GM10847 (cell line): Measurements from ENCODE around the gene FBXO15.

Experiments used
- POLR2A ChIP-seq: IDR thresholded peaks from 2 replicates; pipeline ENCODE4 v1.6.1; 2011; ENCODE audit not compliant: insufficient read length; ENCODE audit errors: extremely low read depth

FBXO15 gene

DNA sequence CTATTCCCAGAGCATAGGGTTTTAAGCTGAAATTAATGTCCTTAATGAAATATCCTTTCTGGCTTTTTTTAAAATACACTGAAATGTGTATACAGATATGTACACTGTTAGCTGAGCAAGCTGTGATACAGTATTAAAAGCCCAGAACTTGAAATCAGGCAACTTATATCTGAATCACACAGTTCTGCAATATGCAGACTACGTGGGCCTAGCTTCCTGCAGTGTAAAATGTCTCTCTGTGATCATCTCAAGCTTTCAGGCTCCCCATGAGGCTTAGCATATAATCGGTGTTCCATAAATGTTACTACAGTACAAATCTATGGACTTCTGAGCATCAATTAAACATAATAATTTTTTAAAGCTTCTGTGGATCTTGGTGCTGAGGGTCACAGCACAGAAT lies 8.2 kb downstream of the FBXO15 start:
- TF ChIP-seq POLR2A = no peak

DNA sequence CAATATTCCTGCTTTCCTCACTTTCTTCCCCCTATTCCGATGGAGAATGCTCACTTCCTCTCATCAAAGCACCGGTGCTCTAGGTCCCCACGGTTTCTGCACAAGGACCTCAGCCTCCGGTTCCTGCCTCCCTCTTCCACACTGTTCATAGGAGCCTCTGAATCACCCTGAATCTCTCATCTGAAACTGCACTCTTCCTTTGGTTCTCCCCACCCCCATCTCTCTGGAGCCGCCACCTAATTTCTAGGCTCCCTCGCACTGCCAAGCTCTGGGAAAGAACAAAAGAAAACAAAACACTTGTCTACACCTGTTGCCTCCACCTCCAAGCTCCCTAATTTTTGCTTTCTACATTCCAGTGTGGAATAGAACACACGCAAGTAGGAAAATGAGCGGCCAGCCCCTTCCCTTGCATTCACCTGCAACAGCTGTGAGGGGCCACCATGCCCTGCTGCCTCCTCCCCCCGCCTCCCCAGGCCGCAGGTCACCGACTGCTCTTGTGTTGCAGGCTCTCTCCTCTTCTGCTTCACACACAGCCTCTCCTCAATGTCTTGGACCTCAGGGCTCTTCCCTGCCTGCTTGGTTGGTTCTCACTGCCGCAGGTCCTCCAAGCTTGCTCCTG lies 9.6 kb downstream of the FBXO15 start:
- TF ChIP-seq POLR2A = no peak

DNA sequence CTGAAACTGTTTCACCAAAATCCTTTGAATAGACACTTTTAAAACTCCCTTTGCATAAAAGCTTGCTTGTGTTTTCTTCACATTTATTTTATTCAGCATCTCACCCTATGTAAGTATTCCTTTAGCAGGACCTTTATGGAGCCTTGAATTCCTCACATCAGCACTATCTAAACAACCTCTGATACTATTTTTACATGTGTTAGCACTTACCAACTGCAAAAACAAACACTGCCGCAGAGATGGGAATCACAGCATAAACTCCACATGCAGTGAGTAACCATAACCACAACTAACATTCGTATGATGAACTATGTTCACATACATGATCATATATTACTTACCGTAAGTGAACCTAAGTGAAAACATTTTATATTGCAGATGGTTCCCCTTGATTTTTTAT lies 15.4 kb downstream of the FBXO15 start:
- TF ChIP-seq POLR2A = no peak

DNA sequence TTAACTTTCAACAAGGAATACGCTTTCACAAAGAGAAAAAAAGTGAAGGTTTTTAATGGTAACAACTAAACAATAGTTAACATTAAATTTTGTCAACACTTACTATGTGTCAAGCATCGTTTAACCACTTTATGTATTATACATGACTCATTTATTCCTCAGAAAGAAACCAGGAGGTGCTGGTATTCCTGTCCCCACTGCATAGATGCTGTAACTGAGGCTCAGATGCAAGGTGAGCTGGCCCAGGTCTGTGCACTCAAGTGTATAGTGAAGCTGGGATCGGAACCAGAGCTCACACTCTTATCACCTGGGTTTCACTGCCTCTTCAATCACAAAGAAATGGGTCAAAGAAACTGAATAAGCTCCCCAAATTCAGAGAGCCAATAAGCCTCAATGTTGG lies 16.5 kb downstream of the FBXO15 start:
- TF ChIP-seq POLR2A = no peak

DNA sequence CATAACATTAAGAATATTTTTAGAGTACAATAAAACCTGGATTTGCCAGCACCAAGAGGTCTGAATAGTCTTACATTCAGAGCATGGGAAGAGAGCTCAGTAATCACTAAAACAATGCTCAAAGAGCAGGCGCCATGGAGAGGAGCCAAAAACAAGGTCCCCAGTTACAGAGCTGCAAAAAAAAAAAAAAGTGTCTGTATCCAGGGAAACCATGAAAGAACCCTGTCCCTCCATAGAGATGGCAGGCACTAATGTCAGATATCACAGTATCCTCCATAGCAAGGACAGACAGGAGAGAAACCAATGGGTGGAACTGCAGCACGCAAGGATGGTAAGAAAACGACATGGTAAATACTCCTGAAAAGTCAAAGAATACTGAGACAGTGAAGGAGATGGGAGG lies 19.5 kb downstream of the FBXO15 start:
- TF ChIP-seq POLR2A = no peak

DNA sequence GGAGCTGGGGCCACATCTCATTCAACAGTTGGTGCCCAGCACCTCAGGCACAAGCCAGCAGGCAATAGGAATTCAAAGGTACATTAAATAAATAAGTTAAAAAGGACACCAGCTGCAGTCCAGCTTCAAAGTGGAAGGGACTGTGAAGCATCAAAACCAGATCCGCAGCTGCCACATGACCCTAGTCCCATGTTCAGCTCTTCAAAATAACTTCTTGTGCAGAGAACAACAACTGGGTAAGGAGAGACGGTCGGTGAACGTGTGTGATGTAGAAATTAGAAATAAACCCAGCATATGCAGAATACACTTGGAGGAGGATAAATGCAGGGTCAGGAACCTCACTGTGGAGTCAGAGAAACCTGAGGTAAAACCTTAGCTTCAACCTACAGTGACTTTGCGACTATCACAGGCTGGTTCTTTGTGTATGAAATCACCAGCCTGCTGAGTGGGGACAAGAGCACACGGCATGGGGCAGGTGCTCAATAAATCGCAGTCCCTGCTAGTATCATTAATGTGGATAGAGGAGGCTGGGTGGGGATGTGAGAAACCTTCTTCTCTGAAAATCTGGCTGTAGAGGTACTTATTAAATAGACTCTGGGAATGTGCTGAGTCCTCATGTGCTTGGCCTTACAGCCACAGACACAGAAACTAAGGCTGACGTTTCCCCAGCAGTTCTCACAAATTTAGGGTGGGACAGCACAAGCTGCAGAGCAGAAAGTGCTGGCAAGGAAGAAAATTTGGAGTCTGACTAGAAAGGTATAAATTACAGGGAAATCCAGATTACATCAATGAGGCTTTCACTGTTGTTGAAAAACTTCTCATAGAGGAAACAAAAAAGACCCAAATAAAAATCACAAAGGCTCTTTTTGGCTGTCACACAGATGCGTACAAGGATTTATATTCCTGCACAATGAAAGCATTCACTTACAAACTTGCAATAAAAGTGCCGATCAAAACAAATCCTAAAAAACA lies 20.7 kb downstream of the FBXO15 start:
- no peak for TF ChIP-seq POLR2A

DNA sequence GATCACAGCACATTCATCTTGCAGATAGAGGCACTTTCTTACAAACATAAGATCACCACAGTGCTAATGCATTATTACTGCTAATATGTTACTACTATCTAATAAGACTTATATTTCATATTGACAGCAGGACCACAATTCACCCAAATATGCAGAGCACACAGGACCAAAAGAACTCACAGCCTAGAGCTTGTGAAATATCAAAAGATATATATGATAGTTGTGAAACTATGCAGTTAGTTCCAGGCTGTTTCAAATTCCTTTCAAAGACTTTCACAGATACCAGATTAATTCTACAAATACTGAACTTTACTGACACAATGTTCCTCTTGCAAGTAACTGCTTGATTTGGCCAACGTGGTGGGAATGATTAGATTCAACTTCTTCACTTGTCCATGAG lies 23.0 kb downstream of the FBXO15 start:
- TF ChIP-seq POLR2A = no peak

DNA sequence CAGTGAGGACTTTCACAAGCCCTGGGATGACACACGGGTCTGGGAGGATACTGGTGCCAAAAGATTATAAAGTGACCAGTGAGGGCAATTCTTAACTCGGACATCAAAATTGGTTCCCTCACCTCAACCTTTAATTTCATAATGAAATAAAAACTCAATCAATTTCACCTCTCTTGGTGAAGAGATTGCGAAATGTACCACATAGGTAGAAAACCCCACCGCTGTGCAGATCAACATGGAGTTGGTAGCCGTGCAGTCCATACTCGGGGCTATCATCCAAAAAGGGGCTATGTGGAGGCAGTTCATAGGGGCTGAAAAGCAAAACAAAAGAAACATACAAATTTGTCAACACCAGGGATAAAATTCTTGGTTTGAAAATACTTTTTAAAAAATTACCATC lies 24.4 kb downstream of the FBXO15 start:
- no peak for TF ChIP-seq POLR2A

DNA sequence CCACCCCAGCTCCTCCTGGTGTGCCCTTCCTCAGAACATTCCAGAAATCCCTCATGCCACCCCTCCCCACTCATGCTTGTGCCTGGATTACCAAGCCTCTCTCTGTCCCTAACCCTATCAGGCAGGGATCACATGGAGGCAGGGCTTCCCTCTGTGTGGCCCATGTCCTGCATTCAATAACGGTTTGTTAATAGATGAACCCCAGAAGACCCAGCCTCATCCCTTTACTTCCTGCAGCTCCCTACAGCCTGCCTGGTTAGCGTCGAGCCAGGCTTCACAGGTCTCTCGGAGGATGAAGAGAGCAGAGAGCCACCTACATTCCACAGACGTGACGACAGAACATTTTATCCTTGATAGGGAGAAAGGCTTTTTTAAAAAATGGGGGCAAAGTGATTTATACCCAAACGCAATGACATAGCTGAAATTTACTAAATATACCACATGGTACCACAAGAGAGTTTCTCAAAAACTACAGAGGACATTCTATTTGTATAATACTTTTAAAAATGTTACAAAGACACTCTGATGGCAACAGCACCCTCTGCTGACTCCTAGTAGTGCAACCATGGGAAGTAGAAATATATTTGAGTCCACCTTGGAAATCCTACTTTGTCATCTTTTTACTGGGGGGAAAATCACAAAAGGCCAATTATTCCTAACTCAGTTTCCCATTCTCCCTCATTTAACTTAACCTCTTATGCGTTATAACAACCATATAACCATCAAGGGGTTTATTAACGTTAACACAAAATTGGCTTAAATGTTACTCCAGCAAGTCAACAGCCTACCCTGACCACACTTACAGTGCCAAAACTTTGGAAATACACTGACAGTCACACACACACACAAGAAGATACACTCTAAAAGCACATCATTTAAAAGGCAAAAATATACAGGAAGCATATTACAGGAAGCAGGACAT lies 30.7 kb downstream of the FBXO15 start:
- no peak for TF ChIP-seq POLR2A

DNA sequence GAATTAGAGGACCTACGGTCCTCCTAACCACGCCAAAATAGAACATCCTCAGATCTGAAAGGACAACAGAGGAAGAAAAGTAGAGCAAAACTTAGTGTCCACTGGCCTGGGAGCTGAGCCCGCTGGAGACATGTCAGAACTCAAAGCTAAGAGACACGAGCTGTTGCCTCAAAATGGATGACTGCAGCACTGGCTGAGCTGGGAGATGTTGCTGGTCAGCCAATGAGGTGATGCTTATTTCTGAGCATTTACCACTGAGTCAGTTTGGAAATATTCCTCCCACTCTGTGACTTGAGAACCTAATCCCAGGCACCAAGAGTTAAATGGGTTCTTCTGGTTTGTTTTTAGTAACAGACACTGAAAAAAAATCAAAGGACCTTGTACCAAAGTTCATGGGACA lies 32.6 kb downstream of the FBXO15 start:
- no peak for TF ChIP-seq POLR2A

DNA sequence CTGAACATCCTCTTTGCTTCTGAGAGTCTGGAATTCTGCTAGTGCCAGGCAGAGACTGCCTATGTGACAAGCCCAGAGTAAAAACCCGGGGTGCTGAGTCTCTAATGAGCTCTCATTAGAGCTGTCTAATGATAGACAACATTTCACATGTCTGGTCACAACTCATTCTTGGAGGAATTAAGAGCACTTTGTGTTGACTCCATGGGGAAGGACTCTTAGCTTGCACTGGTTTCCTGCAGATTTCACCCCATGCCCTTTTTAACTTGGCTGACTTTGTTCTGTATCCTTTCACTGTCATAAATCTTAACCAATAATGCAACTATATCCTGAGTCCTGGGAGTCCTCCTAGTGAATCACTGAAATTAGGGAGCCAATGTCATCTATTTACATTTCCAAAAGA lies 33.5 kb downstream of the FBXO15 start:
- TF ChIP-seq POLR2A = no peak

DNA sequence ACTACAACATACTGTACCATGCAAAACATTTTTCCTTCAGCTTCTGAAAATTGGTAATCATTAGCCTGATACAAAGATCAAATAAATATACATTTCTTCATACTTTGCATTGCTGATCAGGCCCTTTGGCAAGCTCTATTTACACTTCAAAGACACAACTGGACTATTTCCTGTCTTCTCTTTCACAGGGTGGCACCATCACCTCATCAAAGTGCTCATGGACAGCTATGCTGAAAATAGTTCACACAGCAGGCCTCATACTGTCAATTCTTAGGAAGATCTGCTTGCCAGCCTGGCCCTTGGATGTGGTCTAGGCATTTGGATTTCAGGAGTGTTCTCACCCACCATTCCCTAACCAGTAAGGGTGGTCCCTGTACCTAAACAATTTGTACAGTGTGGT lies 33.9 kb downstream of the FBXO15 start:
- no peak for TF ChIP-seq POLR2A

DNA sequence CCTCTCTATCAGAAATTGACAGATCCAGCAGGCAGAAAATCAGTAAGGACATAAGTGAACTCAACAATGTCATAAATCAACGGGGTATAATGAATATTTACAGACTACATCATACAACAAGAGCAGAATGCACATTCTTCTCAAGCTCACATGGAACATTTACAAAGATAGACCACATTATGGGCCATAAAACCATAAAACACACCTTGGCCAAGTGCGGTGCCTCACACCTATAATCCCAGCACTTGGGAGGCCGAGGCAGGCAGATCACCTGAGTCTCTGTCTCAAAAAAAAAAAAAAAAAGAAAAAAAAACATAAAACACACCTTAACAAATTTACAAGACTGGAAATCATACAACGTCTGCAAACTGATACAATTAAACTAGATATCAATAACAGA lies 36.7 kb downstream of the FBXO15 start:
- TF ChIP-seq POLR2A = no peak

DNA sequence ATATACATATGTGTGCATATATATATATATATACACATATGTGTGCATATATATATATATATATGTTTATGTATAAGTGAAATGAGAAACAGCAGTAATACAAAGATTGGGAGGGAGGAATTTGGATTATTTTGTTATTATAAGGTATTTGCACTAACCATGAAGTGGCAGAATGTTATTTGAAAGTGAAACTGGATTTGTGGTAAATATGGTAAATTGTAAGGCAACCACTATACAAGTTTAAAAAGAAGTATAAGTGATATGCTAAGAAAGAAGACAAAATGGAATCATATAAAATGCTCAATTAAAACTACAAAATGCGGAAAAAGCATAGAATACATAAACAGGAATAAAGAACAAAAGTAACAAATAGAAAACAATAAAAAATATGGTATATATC lies 37.5 kb downstream of the FBXO15 start:
- TF ChIP-seq POLR2A = no peak

DNA sequence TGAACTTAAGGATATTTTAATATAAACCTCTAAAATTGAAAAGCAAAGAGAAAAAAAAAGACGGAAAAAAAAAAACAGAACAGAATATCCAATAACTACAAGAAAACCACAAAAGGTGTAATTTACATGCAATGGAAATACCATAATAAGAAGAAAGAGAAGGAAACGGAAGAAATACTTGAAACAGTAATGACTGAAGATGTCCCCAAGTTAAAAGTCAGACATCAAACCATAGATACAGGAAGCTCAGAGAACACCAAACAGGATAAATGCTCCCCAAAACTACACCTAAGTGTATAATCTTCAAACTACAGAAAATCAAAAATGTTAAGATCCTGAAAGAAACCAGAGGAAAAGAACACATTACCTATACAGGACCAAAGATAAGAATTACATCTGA lies 39.2 kb downstream of the FBXO15 start:
- TF ChIP-seq POLR2A = no peak

DNA sequence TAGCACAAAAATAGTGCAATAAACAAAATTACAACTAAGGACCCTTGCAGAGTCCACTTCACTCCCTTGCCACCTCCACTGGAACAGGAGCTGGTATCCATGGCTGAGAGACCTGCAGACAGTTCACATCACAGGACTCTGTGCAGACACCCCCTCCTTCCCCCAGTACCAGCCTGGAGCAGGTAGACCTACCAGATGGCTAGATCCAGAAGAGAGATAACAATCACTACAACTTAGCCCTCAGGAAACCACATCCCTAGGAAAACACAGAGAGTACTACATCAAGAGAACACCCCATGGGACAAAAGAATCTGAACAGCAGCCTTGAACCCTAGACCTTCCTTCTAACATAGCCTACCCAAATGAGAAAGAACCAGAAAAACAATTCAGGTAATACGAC lies 49.8 kb downstream of the FBXO15 start:
- no peak for TF ChIP-seq POLR2A

DNA sequence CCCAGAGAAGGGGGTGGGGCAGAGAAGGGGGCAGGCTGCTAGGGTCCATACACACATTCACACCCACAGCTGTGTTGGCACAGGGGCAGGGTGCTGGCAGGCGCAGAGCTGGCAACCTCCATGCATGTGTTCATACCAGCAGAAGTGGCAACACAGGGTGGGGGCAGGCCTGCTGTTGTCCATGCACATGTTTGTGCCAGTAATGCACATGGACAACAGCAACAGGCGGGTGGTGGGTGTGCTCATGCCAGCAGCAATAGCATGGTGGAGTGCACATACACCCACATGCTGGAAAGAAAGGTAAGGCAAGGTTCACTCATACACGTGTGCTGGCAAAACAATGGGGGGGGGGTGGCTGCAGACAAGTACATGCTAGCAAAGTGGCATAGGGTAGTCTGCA lies 54.7 kb downstream of the FBXO15 start:
- no peak for TF ChIP-seq POLR2A
